GM10248 (cell line): ENCODE data around the gene SPATA1.
A peak's percentile ranks its signal among the peaks of the same experiment; 100 is the strongest.

Experiments
- CTCF ChIA-PET: fragments of 300-600 bp; sonication (Branson Sonifier 250); formaldehyde crosslinking; extraction: SDS; loops from one replicate; lab custom pipeline; 2021; ENCODE audit warnings: antibody characterized with exemption; lab: Yijun Ruan, JAX
- POLR2A ChIA-PET: fragments of 350-650 bp; sonication (Branson Sonifier 250); formaldehyde crosslinking; extraction: SDS; loops from one replicate; lab custom pipeline; 2020; ENCODE audit warnings: antibody characterized with exemption; lab: Yijun Ruan, JAX
- DNase-seq: peaks from one replicate; pipeline ENCODE4 v3.0.0; 2012; ENCODE audit errors: extremely low spot score
- TF ChIP-seq, protein P1 (sequence below): IDR thresholded peaks from 2 replicates; pipeline ENCODE4 v1.5.1; 2012; ENCODE audit warnings: mild to moderate bottlenecking, low read depth; ENCODE audit errors: extremely low read depth, missing control alignments, control extremely low read depth

The SPATA1 gene

DNA sequence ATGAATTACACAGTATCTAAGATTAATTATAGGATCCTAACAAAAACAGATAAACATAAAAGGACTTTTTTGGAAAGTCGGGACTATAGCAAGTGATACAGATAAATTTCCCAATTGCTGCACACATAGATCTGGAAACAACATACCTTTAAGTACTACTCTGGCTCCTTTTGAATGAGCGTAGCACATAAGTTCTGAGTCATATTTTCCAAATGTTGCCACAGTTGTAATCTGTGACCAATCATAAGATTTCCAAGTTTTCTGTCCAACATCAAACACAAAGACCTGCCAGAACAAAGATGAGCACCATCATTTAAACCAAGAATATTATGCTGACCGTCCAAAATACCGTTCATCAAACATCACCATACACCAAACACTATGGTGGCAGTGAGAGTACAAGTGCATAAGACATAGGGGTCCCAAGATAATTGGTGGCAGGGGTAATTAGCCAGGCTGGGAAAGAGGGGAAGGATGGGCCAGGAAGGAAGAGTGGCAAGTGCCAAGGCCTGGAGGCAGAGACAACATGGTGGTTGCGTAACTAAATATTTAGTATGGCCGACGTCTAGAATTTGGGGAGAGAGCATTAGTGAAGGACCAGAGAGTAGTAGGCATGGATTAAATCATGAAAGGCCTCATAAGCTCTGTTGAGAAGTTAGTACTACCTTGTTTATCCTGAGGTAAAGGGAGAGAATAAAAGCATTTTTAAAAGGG lies 64.4 kb downstream of the SPATA1 start:
- TF ChIP-seq, protein P1, sequence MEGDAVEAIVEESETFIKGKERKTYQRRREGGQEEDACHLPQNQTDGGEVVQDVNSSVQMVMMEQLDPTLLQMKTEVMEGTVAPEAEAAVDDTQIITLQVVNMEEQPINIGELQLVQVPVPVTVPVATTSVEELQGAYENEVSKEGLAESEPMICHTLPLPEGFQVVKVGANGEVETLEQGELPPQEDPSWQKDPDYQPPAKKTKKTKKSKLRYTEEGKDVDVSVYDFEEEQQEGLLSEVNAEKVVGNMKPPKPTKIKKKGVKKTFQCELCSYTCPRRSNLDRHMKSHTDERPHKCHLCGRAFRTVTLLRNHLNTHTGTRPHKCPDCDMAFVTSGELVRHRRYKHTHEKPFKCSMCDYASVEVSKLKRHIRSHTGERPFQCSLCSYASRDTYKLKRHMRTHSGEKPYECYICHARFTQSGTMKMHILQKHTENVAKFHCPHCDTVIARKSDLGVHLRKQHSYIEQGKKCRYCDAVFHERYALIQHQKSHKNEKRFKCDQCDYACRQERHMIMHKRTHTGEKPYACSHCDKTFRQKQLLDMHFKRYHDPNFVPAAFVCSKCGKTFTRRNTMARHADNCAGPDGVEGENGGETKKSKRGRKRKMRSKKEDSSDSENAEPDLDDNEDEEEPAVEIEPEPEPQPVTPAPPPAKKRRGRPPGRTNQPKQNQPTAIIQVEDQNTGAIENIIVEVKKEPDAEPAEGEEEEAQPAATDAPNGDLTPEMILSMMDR: no peak
- DNase-seq: no peak
- CTCF ChIA-PET: interaction anchor here (1.0 to 1.3 kb wide), 2 partner anchors 22 to 48 kb away, joined by 3 read pairs; no protein-coding TSS in a partner anchor
- POLR2A ChIA-PET: no interaction called here

DNA sequence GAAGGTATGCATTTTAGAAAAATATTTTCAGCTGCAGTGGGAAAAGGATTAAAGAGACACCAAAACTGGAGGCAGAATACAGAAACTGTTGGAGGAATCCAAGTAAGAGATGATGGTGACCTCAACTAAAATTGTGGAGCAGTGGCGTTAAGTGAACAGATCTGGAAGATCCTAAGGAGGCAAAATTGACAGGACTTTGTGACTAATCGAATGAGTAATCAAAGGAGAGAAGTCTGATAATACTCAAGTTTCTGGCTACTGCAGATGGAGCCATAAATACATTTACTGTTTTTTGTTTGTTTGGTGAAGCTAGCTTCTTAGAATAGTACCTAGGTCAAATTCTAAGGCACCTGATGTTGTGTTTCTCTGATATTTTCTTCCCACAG lies 65.0 kb downstream of the SPATA1 start:
- CTCF ChIA-PET: interaction anchor here (1.0 to 1.3 kb wide), 2 partner anchors 21 to 48 kb away, joined by 3 read pairs; no protein-coding TSS in a partner anchor
- POLR2A ChIA-PET: no interaction called here
- TF ChIP-seq, protein P1: no peak

GRCh38 chr1:84573481-84573966 lies 67.3 kb downstream of the SPATA1 start:
- CTCF ChIA-PET: interaction anchor here (0.7 to 2.6 kb wide), 11 partner anchors 9 to 371 kb away, joined by 3 to 8 read pairs (median 5); partner anchors contain the start of genes GNG5 and SPATA1

More for the DNA sequence above, 65.0 kb downstream of the SPATA1 start:
- no peak for DNase-seq

GRCh38 chr1:84573967-84574842 lies 68.0 kb downstream of the SPATA1 start, which contains the start of gene CTBS:
CTBS (minus strand) TSS chr1:84574440; CDS start chr1:84574415, 25 bp downstream.
- POLR2A ChIA-PET: interaction anchor here (0.7 to 2.0 kb wide), 4 partner anchors 11 to 68 kb away, joined by 3 to 18 read pairs (median 6); partner anchors contain the start of genes GNG5 and SPATA1
- TF ChIP-seq, protein P1: no peak
- peak; percentile 98 for DNase-seq
- CTCF ChIA-PET: interaction anchor here (0.7 to 2.6 kb wide), 14 partner anchors 9 to 371 kb away, joined by 3 to 8 read pairs (median 5); partner anchors contain the start of genes GNG5 and SPATA1

More at GRCh38 chr1:84573481-84573966, 67.3 kb downstream of the SPATA1 start:
- no peak for DNase-seq
- POLR2A ChIA-PET: interaction anchor here (0.7 to 2.0 kb wide), 4 partner anchors 12 to 67 kb away, joined by 3 to 18 read pairs (median 6); partner anchors contain the start of genes GNG5 and SPATA1
- TF ChIP-seq, protein P1: no peak

DNA sequence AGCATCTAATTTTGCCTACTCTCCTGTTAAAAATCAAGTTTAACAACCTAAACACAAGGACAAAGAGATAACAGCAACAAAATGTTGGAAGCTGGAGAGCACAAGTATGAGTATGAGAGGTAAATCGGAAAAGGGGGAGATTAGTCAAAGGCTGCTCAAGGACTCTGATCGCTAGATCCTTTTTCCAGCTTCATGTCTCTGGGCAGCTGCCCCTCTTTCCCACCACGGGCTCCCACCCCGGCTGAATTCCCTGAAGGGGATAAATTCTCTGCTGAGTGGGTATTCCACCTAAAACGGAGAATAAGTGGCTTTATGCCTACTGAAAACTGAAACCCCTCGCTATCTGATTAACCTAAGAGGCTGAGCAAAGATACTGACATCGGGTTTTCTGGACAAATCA lies 68.8 kb downstream of the SPATA1 start:
- ChIA-PET POLR2A (no interaction called here), CTCF (interaction anchor here (1.0 to 2.6 kb wide), 9 partner anchors 10 to 370 kb away, joined by 3 to 8 read pairs (median 6); no protein-coding TSS in a partner anchor)
- no peak for DNase-seq
- TF ChIP-seq, protein P1: no peak
